SU-DHL-6 (cell line): ENCODE results near the gene CNPY4.

Experiments
- CTCF ChIP-seq: fragments of 200-600 bp; sonication (generic); IDR thresholded peaks from one replicate; pipeline ENCODE4 v1.5.1; 2017; ENCODE audit warnings: antibody characterized with exemption, mild to moderate bottlenecking, low read length, moderate library complexity; ENCODE audit not compliant: insufficient read depth, poor library complexity, severe bottlenecking
- EZH2phosphoT487 ChIP-seq: fragments of 200-600 bp; sonication (generic), shearing (Covaris generic); conservative IDR thresholded peaks from 2 replicates; pipeline ENCODE4 v1.6.1; 2018; ENCODE audit warnings: mild to moderate bottlenecking, antibody characterized with exemption, low read length, moderate library complexity, mixed read lengths

- TF ChIP-seq CTCF, result no peak
- TF ChIP-seq EZH2phosphoT487, result no peak
These were observed 33.9 kb upstream of the CNPY4 start for GRCh38 chr7:100085515-100085914.
